HepG2 (cell line): Measurements from ENCODE around the gene PDP2. TPM values are rescaled to one million over a fixed set of nuclear protein-coding genes. Genes with fewer than 3 reads are reported as not detected.

Experiments used
- ATAC-seq: fragments of 200-7000 bp; cut with Tn5 transposase; 3 replicates; pipeline ENCODE4 v1.9.1; 2020; ENCODE audit warnings: mild to moderate bottlenecking, moderate library complexity
- BruUV-seq: library from RNA; stranded (reverse); fragments of 400-500 nt; replicated peaks from 2 replicates; lab custom pipeline; 2021; lab: Mats Ljungman, UMichigan
- CTCF ChIA-PET: fragments of 300-600 bp; formaldehyde crosslinking; extraction: SDS; loops from one replicate; lab custom pipeline; 2021; ENCODE audit warnings: low total read pairs, inconsistent platforms, low intra/inter-chr PET ratio; lab: Yijun Ruan, JAX
- POLR2A ChIA-PET: fragments of 350-600 bp; sonication (Branson Sonifier 250); formaldehyde crosslinking; loops from one replicate; lab custom pipeline; 2020; ENCODE audit warnings: antibody characterized with exemption, inconsistent platforms; lab: Yijun Ruan, JAX
- DNase-seq: peaks from one replicate; pipeline ENCODE4 v3.0.0-alpha.2; 2015; ENCODE audit warnings: low spot score
- FAIRE-seq: peaks from 3 replicates; lab custom pipeline; 2011; peaks lifted over from hg19 to GRCh38; lab: Jason Lieb, UNC
- H2AFZ ChIP-seq: one replicate; pipeline ENCODE4 v1.6.1; 2011; ENCODE audit warnings: low read length, inconsistent platforms
- H3K27ac ChIP-seq: fragments of 300-600 bp; 3 replicates; pipeline ENCODE4 v1.8.0; 2011; ENCODE audit warnings: mixed run types, mild to moderate bottlenecking, mixed read lengths, low read length, inconsistent platforms; ENCODE audit not compliant: insufficient read depth; ENCODE audit errors: extremely low read length
- H3K27me3 ChIP-seq, 2 experiments: fragments of 200-600 bp in 1 of 2; 2 replicates in 1 of 2; 3 replicates in 1 of 2; pipeline versions ENCODE4 v1.6.0 to v1.8.0; 2011; ENCODE audit warnings: low read length in 2 of 2, mild to moderate bottlenecking in 2 of 2, moderate library complexity in 2 of 2, inconsistent platforms in 1 of 2; ENCODE audit not compliant: insufficient read depth in 2 of 2, control insufficient read depth in 1 of 2
- H3K36me3 ChIP-seq, 2 experiments: fragments of 200-600 bp in 1 of 2; replicated peaks in 1 of 2; 2 replicates in 1 of 2; 3 replicates in 1 of 2; pipeline versions ENCODE4 v1.5.1 to v1.8.0; 2011; ENCODE audit warnings: low read length in 2 of 2, inconsistent platforms in 1 of 2; ENCODE audit not compliant: insufficient read depth in 2 of 2, control insufficient read depth in 1 of 2
- H3K4me1 ChIP-seq: 2 replicates; pipeline ENCODE4 v1.5.1; 2012; ENCODE audit warnings: low read length, inconsistent platforms; ENCODE audit not compliant: insufficient read depth
- H3K4me2 ChIP-seq: 2 replicates; pipeline ENCODE4 v1.6.0; 2011; ENCODE audit warnings: low read depth, low read length, inconsistent platforms
- H3K4me3 ChIP-seq, 3 experiments: fragments of 200-600 bp in 1 of 3; sonication (generic), shearing (Covaris generic) in 1 of 3; replicated peaks in 1 of 3; 2 replicates each; pipeline ENCODE4 v1.5.1; 2011 to 2016; ENCODE audit warnings: low read length in 3 of 3, inconsistent platforms in 2 of 3, low read depth in 2 of 3, mild to moderate bottlenecking in 2 of 3, control low read depth in 1 of 3, mixed read lengths in 1 of 3; ENCODE audit not compliant: insufficient read depth in 1 of 3
- H3K79me2 ChIP-seq: one replicate; pipeline ENCODE4 v1.6.1; 2011; ENCODE audit warnings: low read length, inconsistent platforms; ENCODE audit not compliant: insufficient read depth
- H3K9ac ChIP-seq: 2 replicates; pipeline ENCODE4 v1.6.0; 2011; ENCODE audit warnings: mild to moderate bottlenecking, low read depth, low read length, inconsistent platforms; ENCODE audit not compliant: insufficient read depth
- H3K9me3 ChIP-seq: 2 replicates; pipeline ENCODE4 v1.5.1; 2012; ENCODE audit warnings: mild to moderate bottlenecking, low read length
- H4K20me1 ChIP-seq: 2 replicates; pipeline ENCODE4 v1.6.0; 2011; ENCODE audit warnings: inconsistent platforms, mild to moderate bottlenecking, low read length, moderate library complexity; ENCODE audit not compliant: insufficient read depth
- HOXA7 ChIP-seq: sonication (generic); formaldehyde crosslinking; IDR thresholded peaks from 2 replicates; pipeline ENCODE4 v1.8.1; 2022; ENCODE audit warnings: mild to moderate bottlenecking, missing genetic modification reagents, moderate library complexity
- NKX3-1 ChIP-seq: sonication (generic); formaldehyde crosslinking; IDR thresholded peaks from 2 replicates; pipeline ENCODE4 v1.5.0; 2020; ENCODE audit warnings: missing genetic modification reagents
- PAF1 ChIP-seq: IDR thresholded peaks from 2 replicates; pipeline ENCODE4 v1.6.1; 2016; ENCODE audit warnings: missing genetic modification reagents, missing compliant biosample characterization
- TBX3 ChIP-seq: fragments of 450-650 bp; IDR thresholded peaks from 2 replicates; pipeline ENCODE4 v1.6.1; 2017; ENCODE audit warnings: antibody characterized with exemption, mild to moderate bottlenecking, inconsistent platforms, borderline replicate concordance
- ZFP82 ChIP-seq: sonication (generic); formaldehyde crosslinking; IDR thresholded peaks from 2 replicates; pipeline ENCODE4 v1.5.1; 2020; ENCODE audit warnings: mild to moderate bottlenecking, missing genetic modification reagents, borderline replicate concordance
- ZNF496 ChIP-seq: sonication (generic); formaldehyde crosslinking; IDR thresholded peaks from 2 replicates; pipeline ENCODE4 v1.8.1; 2023; ENCODE audit warnings: mild to moderate bottlenecking, moderate library complexity, missing genetic modification reagents; ENCODE audit not compliant: insufficient replicate concordance
- ZSCAN20 ChIP-seq: sonication (generic); formaldehyde crosslinking; IDR thresholded peaks from 2 replicates; pipeline ENCODE4 v1.4.0; 2020; ENCODE audit warnings: missing genetic modification reagents, mild to moderate bottlenecking, borderline replicate concordance
- WGBS: methylation state at CpG from one replicate; pipeline ENCODE4 v1.1.6; 2017; ENCODE audit warnings: low lambda C conversion rate; 5-methylcytosine and 5-hydroxymethylcytosine counted together
- in situ Hi-C: cut with HindIII; loops from 2 replicates; pipeline ENCODE4 v1.10.0; 2017; ENCODE audit warnings: low pct_unique_long_range_greater_than_20kb; ENCODE audit not compliant: extremely low pct_ligation_motif_present
- intact Hi-C: fragments of 100-400 bp; cut with micrococcal nuclease; formaldehyde crosslinking; loops from one replicate; pipeline ENCODE4 v1.10.0; 2022; ENCODE audit not compliant: unreplicated experiment
- polyA plus RNA-seq, 8 experiments: library from polyadenylated mRNA; depleted of rRNA in 3 of 8; stranded (reverse) in 7 of 8; unstranded in 1 of 8; fragments of >200 nt; fragmentation: Illumina TruSeq in 4 of 8; extraction: Trizol in 4 of 8; gene quantifications; 2 replicates each; pipeline versions ENCODE4 v1.2.1 to v1.2.3, GENCODE V29; 2011 to 2016; ENCODE audit warnings: low read depth in 4 of 8, missing spikeins in 1 of 8, mixed read lengths in 1 of 8; ENCODE audit not compliant: insufficient read depth in 1 of 8
- total RNA-seq, 5 experiments: library from RNA; depleted of rRNA; stranded (reverse); fragments of >200 nt; fragmentation: Illumina TruSeq; extraction: Trizol; gene quantifications; 2 replicates each; pipeline ENCODE4 v1.2.3, GENCODE V29; 2016; ENCODE audit warnings: low read depth in 1 of 5

Gene PDP2
- total and polyA plus RNA-seq, 2 of the 13 experiments (the other 11 are each of a cell fraction or from before 2014, with no cell fraction given): 12.8 to 15.8 TPM

DNA sequence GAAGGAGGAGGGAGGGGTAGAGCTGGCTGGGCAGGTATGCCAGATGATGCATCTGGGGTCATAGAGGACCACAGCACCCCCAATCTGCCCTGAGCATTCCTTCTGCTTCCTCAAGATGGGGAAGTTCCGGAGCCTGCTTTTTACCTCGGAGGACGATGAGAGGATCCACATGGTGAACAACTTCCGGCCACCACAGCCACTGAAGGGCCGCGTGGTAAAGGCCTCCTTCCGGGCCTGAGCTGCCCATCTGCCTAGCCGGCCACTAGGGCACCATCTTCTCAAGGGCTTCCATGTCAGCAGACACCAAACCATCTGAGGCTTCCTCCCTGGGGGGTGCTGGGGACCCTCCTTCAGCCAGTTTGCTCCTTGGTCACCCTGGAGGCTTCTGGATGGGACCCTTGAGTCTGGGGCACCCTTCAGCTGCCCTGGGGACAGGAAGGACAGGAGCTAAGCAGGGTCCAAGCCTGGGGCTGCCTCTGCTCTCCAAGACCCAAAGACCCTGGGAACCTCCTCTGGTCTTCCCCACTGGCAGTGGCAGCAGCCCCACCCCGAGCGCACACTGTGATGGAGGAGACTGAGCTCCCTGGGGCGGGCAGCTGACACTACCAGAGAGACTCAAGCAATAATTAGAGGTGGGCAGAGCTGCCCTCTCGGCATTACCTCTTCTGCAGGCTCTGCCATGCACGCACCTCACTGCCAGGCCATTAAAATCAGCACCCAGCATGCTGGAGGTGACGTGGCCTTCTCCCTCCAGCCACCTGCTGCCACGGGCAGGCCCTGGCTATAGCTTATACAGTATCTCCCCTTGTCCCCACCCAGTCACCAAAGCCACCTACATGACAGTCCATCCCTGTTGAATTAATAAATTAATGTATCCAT, 26.8 kb upstream of the PDP2 start:
- no peaks in the 10 kb centered on the region for H3K36me3 ChIP-seq
- H3K4me3 ChIP-seq: no peak overlapping the region
- no peaks in the 10 kb centered on the region for H4K20me1 ChIP-seq
- 24% methylated on average over 6 of the region's 15 CpGs for WGBS
- H2AFZ ChIP-seq: no peak overlapping the region
- no peaks in the 10 kb centered on the region for H3K79me2 ChIP-seq
- intact Hi-C loops: no loop called here
- no peak for FAIRE-seq
- ATAC-seq: no peak
- H3K4me2 ChIP-seq: no peak overlapping the region
- no TSS peak for BruUV-seq
- H3K27me3 ChIP-seq: peaks cover 0 to 30% of the 10 kb centered on the region in 2 experiments; a peak in 3 of 5 replicates
- no peaks in the 10 kb centered on the region for H3K9me3 ChIP-seq
- POLR2A ChIA-PET: no interaction called here
- no peak for DNase-seq
- H3K9ac ChIP-seq: no peak overlapping the region
- H3K27ac ChIP-seq: no peak overlapping the region
- TF ChIP-seq ZNF496 (CRISPR knock-in tag) (no peak), NKX3-1 (CRISPR knock-in tag) (no peak), PAF1 (CRISPR knock-in tag) (no peak), TBX3 (no peak), ZFP82 (CRISPR knock-in tag) (no peak), HOXA7 (no peak), ZSCAN20 (CRISPR knock-in tag) (no peak)
- TF ChIP-seq, all 625 proteins: peak for 0
- no peaks in the 10 kb centered on the region for H3K4me1 ChIP-seq
- in situ Hi-C loops: loop anchor here (25.0 kb wide), 1 partner anchor 441 kb away; no protein-coding TSS in a partner anchor
- CTCF ChIA-PET: no interaction called here
